Placental pericyte (primary cell): Measurements from ENCODE around the gene EDRF1. TPM values are rescaled to one million over a fixed set of nuclear protein-coding genes. Genes with fewer than 3 reads are reported as not detected.

Experiments
- total RNA-seq: library from RNA; depleted of rRNA; stranded (reverse); fragments of >200 nt; gene quantifications from 2 replicates; pipeline ENCODE4 v1.2.3, GENCODE V29; 2012

EDRF1 gene, protein sequence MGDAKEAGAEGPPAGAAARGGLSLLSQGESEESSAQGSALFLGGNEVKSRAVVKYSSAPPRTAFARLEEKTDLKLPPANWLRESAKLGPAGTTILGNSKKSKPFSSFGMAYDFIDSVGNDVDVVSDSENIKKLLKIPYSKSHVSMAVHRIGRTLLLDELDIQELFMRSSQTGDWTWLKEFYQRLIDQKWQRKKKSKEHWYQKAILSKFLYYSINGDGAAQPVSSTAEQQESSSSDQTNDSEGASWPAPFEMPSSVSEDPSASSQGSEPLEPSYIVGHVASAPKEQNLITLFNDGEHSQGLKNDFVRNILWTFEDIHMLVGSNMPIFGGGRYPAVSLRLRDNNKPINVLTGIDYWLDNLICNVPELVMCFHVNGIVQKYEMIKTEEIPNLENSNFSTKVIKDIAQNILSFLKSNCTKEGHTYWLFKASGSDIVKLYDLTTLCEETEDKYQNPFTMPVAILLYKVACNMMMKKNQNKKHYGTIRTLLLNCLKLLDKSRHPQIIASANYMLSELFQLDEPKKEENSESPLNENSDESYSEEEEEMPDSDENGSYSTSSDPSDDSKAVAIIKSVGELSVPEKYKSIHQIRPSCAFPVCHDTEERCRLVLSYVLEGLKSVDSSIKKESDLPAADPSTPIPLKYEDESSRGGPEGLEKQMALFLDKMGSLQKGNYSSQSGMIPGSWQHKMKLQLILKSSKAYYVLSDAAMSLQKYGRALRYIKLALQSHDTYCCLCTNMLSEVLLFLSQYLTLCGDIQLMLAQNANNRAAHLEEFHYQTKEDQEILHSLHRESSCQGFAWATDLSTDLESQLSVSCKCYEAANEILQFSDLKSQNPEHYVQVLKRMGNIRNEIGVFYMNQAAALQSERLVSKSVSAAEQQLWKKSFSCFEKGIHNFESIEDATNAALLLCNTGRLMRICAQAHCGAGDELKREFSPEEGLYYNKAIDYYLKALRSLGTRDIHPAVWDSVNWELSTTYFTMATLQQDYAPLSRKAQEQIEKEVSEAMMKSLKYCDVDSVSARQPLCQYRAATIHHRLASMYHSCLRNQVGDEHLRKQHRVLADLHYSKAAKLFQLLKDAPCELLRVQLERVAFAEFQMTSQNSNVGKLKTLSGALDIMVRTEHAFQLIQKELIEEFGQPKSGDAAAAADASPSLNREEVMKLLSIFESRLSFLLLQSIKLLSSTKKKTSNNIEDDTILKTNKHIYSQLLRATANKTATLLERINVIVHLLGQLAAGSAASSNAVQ
- total RNA-seq = 17.9 and 29.3 TPM in 2 replicates

DNA sequence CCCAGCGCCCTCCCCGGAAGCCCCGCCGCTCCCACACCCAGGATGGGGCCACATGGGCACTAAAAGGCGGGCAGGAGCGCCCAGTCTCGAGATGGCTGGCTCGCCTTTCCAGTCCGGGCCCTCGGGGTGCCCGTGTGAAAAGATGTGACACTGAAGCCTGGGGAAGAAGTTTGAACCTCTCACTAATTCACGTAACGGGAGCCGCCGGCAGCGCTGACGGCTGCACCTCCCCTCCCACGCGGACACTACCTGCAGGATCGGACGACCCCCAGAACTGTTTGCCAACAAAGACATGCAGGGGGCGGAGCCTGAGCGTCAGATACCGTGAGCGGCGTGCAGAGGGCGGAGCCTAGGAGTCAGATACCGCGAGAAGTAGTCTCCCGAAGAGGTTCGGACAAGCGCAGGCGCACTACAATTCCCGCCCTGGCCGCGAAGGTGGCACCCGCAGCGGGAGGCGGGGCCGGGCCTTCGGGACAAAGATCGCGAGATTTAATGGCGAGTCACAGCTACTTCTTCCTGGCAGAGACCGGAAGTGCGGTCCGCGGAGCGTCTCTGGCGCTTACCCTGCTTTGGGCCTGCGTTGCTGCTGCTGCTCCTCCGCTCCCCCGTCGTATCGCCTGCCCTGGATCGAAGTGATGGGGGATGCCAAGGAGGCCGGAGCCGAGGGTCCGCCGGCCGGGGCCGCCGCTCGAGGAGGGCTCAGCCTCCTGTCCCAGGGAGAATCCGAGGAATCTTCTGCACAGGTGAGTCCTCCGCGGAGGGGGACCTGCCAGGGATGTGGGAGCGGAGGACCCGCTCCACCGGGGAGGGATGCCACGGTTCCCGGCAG lies at the start of gene EDRF1:
TSS of gene EDRF1 (plus strand) at position 537 of the 829 bp plus-strand sequence. CDS start at position 636, 99 bp downstream.

DNA sequence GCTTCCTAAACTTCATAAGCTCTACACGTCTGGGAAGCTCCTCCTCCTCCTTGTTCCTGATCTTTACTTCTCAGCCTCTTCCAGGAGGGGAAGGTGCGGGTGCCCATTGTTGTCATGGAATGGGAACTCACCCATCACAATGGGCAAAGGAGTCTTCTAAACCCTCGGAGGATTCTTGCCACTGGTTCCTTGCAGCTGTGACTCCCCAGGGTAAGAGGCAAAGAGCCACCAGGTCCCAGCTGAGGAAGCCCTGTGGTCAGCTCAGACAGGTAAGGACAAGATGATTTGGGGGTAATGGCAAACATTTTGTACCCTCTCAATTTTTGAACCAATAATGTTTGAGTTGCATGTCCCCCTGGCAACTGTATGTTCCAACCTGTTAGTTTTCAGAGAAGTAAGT lies 36.4 kb upstream of the EDRF1 start, which contains the start of gene TEX36:
TSS of gene TEX36 (minus strand) at position 101 of the 400 bp plus-strand sequence. CDS start 174 bp downstream, outside the sequence.

DNA sequence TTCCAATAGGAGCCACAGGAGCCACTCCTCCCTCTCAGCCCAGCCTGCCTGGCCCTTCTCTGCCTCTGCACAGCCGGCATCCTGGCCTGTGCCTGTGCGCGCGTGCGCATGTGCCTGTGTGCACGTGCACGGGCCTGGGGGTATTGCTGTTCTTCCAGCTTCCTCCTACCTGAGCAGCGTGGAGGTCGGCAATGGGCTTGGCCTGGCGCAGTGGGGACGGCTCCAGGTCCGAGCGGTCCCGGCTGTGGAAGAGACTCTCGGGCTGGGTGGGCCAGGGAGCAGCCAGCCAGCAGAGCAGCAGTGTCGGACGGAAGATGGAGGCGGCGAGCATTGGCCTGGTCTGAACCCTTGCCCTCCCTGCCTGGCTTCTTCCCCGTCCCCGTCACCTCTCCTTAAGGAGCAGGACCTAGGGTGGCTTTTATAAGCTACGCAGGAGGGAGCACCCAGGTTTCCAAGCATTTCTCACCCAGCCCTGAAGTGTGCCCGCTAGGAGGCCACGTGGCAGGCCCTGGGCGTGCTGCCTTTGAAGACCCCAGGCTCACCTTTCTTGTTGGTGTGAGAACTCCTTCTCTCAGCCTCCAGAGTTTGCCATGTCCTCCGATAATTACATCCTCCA lies 56.1 kb downstream of the EDRF1 start, which contains the start of gene MMP21:
TSS of gene MMP21 (minus strand) at position 331 of the 616 bp plus-strand sequence. CDS start at position 331, 0 bp downstream.

Other genes starting within 250 kb of the EDRF1 start
- not detected in 2 replicates for gene TEX36, start 36.5 kb upstream of the EDRF1 start, total RNA-seq
- not detected in 2 replicates for gene MMP21, start 56.1 kb downstream of the EDRF1 start, total RNA-seq
- gene UROS, start 103.5 kb downstream of the EDRF1 start, total RNA-seq = 56.1 and 56.5 TPM in 2 replicates
- 24.9 and 37.9 TPM in 2 replicates for gene BCCIP, start 103.8 kb downstream of the EDRF1 start, total RNA-seq
- gene DHX32, start 161.6 kb downstream of the EDRF1 start, total RNA-seq = 33.5 and 57.0 TPM in 2 replicates
- 1.8 and 2.6 TPM in 2 replicates for gene FANK1, start 176.9 kb downstream of the EDRF1 start, total RNA-seq